ENCODE data around the gene GDF9.
A peak's percentile ranks its signal among the peaks of the same experiment; 100 is the strongest.
"Not testable (repeated sequence)": the region's sequence is repeated elsewhere in the genome, so short reads cannot be mapped to it uniquely, and the experiment has no call there.

Gene GDF9

GRCh38 chr5:132872788-132873118 is 6.5 kb upstream of the GDF9 start:
- no peak for DNase-seq (ENCODE audit: low spot score)

- no peak for DNase-seq (ENCODE audit: low spot score)
These were observed 5.4 kb upstream of the GDF9 start for GRCh38 chr5:132871459-132872284.

- no peak for DNase-seq (ENCODE audit: low spot score)
These were observed 4.5 kb upstream of the GDF9 start for GRCh38 chr5:132870801-132871200.

DNA sequence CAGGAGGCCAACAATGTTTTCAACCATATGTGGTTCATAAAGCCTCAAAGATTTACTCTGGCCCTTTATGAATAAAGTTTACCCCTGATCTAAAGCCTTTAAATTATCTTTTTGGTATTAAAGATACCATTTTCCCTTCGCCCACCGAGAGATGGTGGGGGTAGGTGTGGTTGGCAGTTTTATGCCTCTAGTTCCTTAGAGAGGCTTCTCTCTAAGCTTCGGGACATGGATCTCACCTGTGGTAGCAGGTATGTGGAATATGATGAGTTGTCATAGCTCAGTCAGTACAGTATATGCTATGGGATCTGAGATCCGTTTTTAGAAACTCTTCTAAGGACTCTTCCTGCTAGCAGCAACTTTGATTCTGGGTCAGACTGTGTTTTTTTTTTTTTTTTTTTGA is 2.5 kb upstream of the GDF9 start:
- DNase-seq (ENCODE audit: low spot score): no peak

DNA sequence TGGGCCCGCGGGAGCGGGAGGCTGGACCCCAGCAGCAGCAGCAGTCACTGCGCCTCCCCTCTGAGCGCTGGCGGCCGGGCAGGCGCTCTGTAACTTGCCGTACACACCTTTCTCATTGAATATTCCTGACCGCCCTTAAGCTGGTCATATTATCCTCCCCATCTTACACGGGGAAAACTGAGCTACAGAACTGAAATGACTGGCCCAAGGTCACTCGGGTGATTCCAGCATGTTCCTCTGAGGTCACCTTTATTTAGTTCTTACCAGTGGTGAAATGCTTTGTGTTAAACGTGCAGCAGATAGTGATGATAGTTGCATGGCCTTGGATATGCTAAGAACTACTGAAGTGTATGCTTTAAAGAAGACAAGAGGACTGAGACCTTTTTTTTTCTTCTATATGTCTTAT is 780 bp upstream of the GDF9 start:
- no peak for DNase-seq (ENCODE audit: low spot score)

DNA sequence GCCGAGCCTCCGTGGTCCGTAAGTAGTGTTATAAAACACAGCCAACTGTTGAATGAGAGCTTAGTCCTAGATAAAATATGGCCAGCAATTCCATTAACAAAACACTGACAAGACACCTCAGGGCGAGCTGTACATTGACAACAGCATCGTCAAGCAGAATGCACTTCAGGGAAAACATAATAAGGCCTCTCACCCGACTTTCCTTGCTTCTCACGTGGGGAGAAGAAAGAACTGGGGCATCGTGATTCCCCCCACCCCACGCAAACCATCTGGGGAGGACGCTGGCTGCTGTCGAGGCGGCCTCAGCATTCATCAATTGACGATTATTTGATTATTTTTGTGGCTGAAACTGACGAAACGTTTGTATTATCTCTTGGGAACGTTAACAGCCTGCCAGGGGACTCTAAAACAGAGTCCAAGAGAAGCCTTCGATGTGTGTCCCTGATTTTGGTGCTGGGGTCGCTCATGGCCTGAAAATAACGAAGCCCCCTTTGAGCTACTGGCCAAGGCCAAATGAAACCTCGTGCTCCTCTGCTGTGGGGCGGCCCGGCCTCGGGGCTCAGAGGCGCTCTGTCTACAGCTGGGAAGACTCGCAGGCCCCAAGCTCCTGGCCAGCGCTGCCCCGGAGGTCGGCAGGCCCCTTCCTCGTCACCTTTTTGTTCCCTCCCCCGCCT is 464 bp downstream of the GDF9 start:
- peak; percentile 44 for DNase-seq (ENCODE audit: low spot score)

DNA sequence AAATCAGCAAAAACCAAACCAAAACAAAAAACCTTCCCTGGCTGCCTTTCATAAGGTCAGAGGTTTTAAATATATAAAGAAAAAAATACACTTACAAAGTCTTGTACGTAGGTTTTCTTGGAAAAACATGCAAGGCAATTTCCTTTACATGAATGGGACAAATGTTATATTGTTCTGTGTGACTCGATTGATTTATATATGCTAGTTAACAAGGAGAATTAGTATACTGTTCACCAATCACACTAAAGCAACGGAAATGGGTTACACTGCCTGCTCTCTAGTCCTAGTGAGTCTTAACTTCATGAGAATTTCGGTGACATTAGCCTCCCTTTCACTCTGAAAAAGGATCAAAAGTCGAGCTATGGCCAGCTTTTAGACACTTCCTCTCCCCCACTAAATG is 5.5 kb downstream of the GDF9 start:
- DNase-seq (ENCODE audit: low spot score): no peak

- DNase-seq (ENCODE audit: low spot score): no peak
These were observed 6.3 kb downstream of the GDF9 start for GRCh38 chr5:132859889-132860437.

GRCh38 chr5:132856011-132856410 is 10.3 kb downstream of the GDF9 start:
- DNase-seq (ENCODE audit: low spot score): no peak

DNA sequence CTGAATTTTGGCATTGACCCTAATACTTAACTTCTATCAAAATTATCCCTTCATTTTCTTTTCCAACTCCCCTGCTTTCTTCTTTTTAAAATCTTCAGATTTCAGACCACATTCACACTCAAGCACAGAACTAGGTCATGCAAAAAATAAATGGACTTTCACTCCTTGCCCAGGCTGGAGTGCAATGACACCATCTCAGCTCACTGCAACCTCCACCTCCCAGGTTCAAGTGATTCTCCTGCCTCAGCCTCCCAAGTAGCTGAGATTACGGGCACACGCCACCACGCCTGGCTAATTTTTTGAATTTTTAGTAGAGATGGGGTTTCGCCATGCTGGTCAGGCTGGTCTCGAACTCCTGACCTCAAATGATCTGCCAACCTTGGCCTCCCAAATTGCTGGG is 11.3 kb downstream of the GDF9 start:
- DNase-seq (ENCODE audit: low spot score): not testable (repeated sequence)

- DNase-seq (ENCODE audit: low spot score): no peak
These were observed 12.0 kb downstream of the GDF9 start for GRCh38 chr5:132854301-132854700.

- DNase-seq (ENCODE audit: low spot score): no peak
These were observed 12.5 kb downstream of the GDF9 start for GRCh38 chr5:132853790-132854189.

- no peak for DNase-seq (ENCODE audit: low spot score)
These were observed 12.9 kb downstream of the GDF9 start for GRCh38 chr5:132853323-132853722.

GRCh38 chr5:132850066-132850465 is 16.2 kb downstream of the GDF9 start:
- DNase-seq (ENCODE audit: low spot score): no peak

GRCh38 chr5:132849347-132849746 is 16.9 kb downstream of the GDF9 start:
- DNase-seq (ENCODE audit: low spot score): no peak

DNA sequence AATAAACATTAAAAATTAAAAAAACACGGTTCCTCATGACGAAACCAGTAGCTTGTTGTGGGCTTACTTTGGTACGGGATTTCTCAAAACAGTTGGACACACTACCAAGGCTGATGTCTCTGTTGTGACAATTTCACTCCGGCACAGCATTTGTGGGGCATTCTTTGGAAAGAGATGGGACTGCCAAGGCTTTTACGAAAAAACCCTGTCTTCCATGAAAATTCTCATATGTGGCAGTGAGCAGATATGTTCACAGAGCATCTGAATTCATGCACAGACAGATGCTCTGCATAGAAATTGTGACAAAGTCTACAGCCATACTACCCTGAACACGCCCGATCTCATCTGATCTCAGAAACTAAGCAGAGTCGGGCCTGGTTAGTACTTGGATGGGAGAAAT is 18.0 kb downstream of the GDF9 start:
- no peak for DNase-seq (ENCODE audit: low spot score)

DNA sequence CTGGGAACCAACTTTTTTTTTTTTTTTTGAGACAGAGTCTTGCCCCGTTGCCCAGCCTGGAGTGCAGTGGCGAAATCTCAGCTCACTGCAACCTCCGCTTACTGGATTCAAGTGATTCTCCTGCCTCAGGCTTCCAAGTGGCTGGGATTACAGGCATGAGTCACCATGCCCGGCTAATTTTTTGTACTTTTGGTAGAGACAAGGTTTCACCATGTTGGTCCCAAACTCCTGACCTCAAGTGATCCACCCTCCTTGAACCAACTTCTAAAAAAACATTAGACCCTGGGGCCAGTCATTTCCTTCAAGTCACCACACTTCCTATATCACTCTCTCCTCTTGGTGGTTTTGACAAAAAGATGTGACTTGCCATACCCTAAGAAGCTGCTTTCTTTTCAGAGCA is 25.0 kb downstream of the GDF9 start:
- DNase-seq (ENCODE audit: low spot score): no peak

DNA sequence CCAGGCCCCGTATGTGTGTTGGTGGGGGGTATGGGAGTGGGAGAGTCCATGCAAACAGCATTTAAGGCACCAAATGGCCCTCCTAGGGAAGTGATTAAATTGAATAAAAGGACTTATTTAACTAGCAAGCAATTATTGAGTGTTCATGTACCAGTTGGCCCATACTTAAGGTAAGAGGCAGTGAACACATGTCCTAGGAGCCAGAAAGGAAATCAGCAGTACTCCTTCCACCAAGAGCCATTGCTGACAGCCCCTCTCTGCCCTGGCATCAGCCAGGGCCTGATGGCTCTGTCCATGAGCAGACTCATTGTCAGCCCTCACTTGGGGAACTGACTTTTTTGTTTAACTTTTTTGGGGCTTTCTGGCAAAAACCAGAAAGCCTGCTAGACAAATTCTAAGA is 25.4 kb downstream of the GDF9 start:
- DNase-seq (ENCODE audit: low spot score): no peak

- DNase-seq (ENCODE audit: low spot score): no peak
These were observed 26.0 kb downstream of the GDF9 start for GRCh38 chr5:132840313-132840712.

GRCh38 chr5:132839426-132840301 is 26.6 kb downstream of the GDF9 start:
- DNase-seq (ENCODE audit: low spot score): no peak

DNA sequence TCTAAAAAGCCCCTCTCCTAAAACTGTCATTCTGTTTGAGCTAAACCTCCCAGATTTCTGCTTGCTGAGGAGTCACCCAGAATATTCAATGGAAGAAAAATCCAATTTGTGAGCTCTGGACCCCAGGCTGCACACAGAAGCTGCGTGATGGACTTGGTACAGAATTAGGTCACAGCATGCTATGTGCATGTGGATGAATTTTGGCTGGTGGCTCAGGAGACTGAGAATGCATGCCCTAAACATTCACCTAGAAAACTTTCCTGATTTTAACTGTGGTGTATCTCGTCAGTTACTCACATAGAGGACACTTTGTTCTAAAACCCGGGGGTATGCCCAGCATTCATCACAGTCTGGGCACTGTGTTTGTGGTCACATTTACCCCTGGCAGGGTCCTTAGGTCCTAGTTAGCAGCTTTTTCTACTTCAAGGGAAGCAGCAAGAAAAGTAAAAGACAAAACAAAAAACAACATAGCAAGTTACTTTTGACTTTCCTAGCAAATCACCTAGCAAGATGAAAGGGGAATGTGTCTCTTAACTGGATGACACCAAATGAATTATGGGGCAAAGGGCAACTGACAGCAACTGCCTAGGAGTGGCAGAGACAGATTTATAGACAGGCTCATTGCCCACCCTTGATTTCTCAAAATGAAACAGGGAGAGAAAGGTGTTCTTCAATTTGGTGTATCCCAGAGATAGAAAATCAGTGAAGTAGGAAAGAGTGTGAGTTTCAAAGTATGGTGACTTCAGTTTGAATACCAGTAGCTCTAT is 27.6 kb downstream of the GDF9 start:
- DNase-seq (ENCODE audit: low spot score): no peak

DNA sequence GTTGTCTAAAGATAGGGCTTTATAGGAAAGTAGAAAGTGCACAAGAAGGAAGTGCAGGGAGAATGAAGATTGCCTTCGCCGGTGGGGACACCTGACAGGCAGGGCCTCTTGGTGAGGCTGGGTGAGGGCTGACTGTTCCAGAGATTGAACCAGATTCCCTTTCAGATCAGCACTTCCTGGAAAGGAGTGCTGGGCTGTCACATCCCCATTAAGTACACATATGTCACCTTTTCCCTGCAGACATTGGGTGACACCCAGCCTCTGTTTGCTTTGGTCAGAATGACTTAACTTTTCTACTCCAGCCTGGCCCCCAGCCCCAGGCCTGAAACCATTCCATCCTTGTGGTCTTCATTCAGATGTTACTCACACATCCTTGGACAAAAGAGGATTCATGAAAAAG is 28.4 kb downstream of the GDF9 start:
- DNase-seq (ENCODE audit: low spot score): no peak

Measured in pons (tissue), 1 donor.